ENCODE measurements around the gene FBXO46. TPM values are rescaled to one million over a fixed set of nuclear protein-coding genes. Genes with fewer than 3 reads are reported as not detected.
A peak's percentile ranks its signal among the peaks of the same experiment; 100 is the strongest.

FBXO46 gene
- total and polyA plus RNA-seq, 2 of the 13 experiments (the other 11 are each of a cell fraction or from before 2014, with no cell fraction given), result 6.2 to 6.4 TPM

DNA sequence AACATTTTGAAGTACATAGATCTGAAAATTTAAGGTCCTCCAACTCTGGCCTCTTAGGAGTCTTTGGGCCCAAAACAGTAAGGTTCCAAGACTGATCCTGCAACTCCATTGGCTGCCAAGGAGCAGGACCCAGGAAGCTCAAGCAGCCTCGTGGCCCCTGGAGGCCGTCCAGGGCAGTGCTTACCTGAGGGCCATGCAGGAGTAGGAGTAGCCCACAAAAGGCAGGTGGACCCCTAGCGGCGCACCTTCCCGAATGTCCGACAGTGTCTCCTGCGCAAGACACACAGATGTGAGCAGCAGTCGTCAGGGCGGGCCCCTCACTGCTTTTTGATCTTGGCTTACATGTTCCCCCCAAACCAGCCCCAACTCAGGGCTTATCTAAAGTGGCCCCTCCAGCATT is 44.1 kb upstream of the FBXO46 start (continued):
- TF ChIP-seq, protein P1, sequence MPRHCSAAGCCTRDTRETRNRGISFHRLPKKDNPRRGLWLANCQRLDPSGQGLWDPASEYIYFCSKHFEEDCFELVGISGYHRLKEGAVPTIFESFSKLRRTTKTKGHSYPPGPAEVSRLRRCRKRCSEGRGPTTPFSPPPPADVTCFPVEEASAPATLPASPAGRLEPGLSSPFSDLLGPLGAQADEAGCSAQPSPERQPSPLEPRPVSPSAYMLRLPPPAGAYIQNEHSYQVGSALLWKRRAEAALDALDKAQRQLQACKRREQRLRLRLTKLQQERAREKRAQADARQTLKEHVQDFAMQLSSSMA (CRISPR knock-in tag; IDR thresholded peaks at IDR 0.05), result no peak
- TF ChIP-seq, protein P2, sequence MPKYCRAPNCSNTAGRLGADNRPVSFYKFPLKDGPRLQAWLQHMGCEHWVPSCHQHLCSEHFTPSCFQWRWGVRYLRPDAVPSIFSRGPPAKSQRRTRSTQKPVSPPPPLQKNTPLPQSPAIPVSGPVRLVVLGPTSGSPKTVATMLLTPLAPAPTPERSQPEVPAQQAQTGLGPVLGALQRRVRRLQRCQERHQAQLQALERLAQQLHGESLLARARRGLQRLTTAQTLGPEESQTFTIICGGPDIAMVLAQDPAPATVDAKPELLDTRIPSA (CRISPR knock-in tag; IDR thresholded peaks at IDR 0.05; ENCODE audit: borderline replicate concordance), result no peak
- no peak for TF ChIP-seq ZBTB21 (CRISPR knock-in tag; IDR thresholded peaks at IDR 0.05)
- TF ChIP-seq, protein P3, sequence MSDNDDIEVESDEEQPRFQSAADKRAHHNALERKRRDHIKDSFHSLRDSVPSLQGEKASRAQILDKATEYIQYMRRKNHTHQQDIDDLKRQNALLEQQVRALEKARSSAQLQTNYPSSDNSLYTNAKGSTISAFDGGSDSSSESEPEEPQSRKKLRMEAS (IDR thresholded peaks at IDR 0.05), result peak; percentile 38; the same call in 1 of the 2 replicates

DNA sequence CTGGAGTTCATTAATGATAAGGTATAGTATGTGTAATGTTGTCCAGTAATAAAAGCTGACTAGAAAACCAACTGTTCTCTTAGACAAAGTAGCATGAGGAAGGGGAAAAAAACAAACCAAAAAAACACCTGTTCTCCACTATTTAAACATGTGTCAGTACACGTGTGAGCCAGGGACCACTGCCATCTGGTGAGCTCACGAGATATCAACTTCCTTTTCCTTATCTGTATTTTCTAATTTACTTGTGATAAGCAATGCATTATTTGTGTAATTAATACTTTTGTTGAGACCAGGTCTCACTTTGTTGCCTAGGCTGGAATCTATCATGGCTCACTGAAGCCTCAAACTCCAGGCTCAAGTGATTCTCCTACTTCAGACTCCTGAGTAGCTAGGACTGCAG is 42.7 kb upstream of the FBXO46 start:
- WGBS (ENCODE audit: low lambda C conversion rate), result 90% methylated on average over 2 of the region's 2 CpGs

More for the DNA sequence above, 42.7 kb upstream of the FBXO46 start:
- H3K79me2 ChIP-seq (ENCODE audit: insufficient read depth, low read length), result no peaks in the 10 kb centered on the region
- no peaks in the 10 kb centered on the region for H3K27me3 ChIP-seq (ENCODE audit: control insufficient read depth in 1 of 2, insufficient read depth in 2 of 2, low read length in 2 of 2)
- H4K20me1 ChIP-seq (ENCODE audit: insufficient read depth, low read length), result no peaks in the 10 kb centered on the region
- ChIA-PET CTCF (ENCODE audit: low intra/inter-chr PET ratio, low total read pairs) (no interaction called here), POLR2A (no interaction called here)
- H3K4me3 ChIP-seq (replicated peaks in 1 of 3; ENCODE audit: insufficient read depth in 1 of 3, low read depth in 2 of 3, low read length in 3 of 3), result no peak overlapping the region
- BruUV-seq (replicated peaks), result no TSS peak
- intact Hi-C loops (cut with micrococcal nuclease; ENCODE audit: unreplicated experiment), result no loop called here
- peaks cover 2 to 4% of the 10 kb centered on the region in 2 experiments; a peak in 2 of 5 replicates for H3K36me3 ChIP-seq (replicated peaks in 1 of 2; ENCODE audit: control insufficient read depth in 1 of 2, insufficient read depth in 2 of 2, low read length in 2 of 2)
- no peak overlapping the region for H3K27ac ChIP-seq (ENCODE audit: extremely low read length, insufficient read depth, low read length)
- in situ Hi-C loops (cut with HindIII; ENCODE audit: extremely low pct_ligation_motif_present, low pct_unique_long_range_greater_than_20kb), result no loop called here
- H3K9me3 ChIP-seq (ENCODE audit: low read length), result no peaks in the 10 kb centered on the region
- H2AFZ ChIP-seq (ENCODE audit: low read length), result no peak overlapping the region
- TF ChIP-seq, protein P4, sequence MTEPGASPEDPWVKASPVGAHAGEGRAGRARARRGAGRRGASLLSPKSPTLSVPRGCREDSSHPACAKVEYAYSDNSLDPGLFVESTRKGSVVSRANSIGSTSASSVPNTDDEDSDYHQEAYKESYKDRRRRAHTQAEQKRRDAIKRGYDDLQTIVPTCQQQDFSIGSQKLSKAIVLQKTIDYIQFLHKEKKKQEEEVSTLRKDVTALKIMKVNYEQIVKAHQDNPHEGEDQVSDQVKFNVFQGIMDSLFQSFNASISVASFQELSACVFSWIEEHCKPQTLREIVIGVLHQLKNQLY (CRISPR knock-in tag; IDR thresholded peaks at IDR 0.05), result no peak
- TF ChIP-seq, protein P5, sequence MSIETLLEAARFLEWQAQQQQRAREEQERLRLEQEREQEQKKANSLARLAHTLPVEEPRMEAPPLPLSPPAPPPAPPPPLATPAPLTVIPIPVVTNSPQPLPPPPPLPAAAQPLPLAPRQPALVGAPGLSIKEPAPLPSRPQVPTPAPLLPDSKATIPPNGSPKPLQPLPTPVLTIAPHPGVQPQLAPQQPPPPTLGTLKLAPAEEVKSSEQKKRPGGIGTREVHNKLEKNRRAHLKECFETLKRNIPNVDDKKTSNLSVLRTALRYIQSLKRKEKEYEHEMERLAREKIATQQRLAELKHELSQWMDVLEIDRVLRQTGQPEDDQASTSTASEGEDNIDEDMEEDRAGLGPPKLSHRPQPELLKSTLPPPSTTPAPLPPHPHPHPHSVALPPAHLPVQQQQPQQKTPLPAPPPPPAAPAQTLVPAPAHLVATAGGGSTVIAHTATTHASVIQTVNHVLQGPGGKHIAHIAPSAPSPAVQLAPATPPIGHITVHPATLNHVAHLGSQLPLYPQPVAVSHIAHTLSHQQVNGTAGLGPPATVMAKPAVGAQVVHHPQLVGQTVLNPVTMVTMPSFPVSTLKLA (IDR thresholded peaks at IDR 0.05), result 0 out of 2 replicates have a peak, but pooled peaks have one; percentile 31
- DNase-seq (ENCODE audit: low spot score) (no peak), ATAC-seq (no peak), FAIRE-seq (no peak)
- H3K4me2 ChIP-seq (ENCODE audit: low read depth, low read length), result no peak overlapping the region
- peaks cover 18% of the 10 kb centered on the region for H3K4me1 ChIP-seq (ENCODE audit: insufficient read depth, low read length)
- H3K9ac ChIP-seq (ENCODE audit: insufficient read depth, low read depth, low read length), result no peak overlapping the region
